ENCODE measurements around the gene PLEKHF1. TPM values are rescaled to one million over a fixed set of nuclear protein-coding genes. Genes with fewer than 3 reads are reported as not detected.

The PLEKHF1 gene
- total and polyA plus RNA-seq, 12 donors = 0.62 to 23.1 (median 6.9) TPM

DNA sequence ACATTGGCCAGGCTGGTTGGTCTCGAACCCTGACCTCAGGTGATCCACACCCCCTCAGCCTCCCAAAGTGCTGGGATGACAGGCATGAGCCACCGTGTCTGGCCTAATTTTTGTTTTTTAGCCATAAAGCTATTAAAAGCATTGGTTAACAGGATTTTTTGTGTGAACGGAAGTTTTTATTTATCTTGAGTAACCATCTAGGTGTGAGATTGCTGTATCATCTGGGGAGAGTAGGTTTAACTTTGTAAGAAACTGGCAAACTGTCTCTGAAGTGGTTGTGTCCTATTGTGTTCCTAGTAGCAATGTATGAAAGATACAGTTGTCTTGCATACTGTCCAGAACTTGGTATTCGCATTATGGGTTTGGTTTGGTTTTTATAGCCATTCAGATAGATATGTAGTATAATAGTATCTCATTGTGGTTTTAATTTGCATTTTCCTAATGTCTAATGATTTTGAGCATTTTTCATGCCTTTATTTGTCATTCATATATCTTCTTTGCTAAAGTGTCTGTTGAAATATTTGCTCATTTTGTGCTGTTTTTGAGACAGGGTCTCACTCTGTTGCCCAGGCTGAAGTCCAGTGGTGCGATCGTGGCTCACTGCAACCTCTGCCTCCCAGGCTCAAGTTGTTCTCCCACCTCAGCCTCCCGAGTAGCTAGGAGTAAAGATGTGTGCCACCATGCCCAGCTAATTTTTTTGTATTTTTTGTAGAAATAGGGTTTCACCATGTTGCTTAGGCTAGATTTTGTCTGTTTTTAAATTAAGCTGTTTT, 13.5 kb upstream of the PLEKHF1 start:
- peaks cover 24% of the 10 kb centered on the region for H3K27me3 ChIP-seq
- H3K36me3 ChIP-seq (replicated peaks in 1 of 2) = no peaks in the 10 kb centered on the region
- H3K4me3 ChIP-seq = no peak overlapping the region
- H3K9me3 ChIP-seq (replicated peaks in 1 of 3) = peaks cover 0 to 5% (median 0%) of the 10 kb centered on the region in 3 donors
- 81 to 88% (median 86%) methylated on average over 7 of the region's 7 CpGs for WGBS, 4 donors
- no peak for DNase-seq
- no peak overlapping the region for H3K27ac ChIP-seq
- TF ChIP-seq, protein P1, sequence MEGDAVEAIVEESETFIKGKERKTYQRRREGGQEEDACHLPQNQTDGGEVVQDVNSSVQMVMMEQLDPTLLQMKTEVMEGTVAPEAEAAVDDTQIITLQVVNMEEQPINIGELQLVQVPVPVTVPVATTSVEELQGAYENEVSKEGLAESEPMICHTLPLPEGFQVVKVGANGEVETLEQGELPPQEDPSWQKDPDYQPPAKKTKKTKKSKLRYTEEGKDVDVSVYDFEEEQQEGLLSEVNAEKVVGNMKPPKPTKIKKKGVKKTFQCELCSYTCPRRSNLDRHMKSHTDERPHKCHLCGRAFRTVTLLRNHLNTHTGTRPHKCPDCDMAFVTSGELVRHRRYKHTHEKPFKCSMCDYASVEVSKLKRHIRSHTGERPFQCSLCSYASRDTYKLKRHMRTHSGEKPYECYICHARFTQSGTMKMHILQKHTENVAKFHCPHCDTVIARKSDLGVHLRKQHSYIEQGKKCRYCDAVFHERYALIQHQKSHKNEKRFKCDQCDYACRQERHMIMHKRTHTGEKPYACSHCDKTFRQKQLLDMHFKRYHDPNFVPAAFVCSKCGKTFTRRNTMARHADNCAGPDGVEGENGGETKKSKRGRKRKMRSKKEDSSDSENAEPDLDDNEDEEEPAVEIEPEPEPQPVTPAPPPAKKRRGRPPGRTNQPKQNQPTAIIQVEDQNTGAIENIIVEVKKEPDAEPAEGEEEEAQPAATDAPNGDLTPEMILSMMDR (IDR thresholded peaks at IDR 0.05) = no peak
- no peak for TF ChIP-seq POLR2A (IDR thresholded peaks at IDR 0.05)
- no peaks in the 10 kb centered on the region for H3K4me1 ChIP-seq (replicated peaks in 1 of 2)
- intact Hi-C loops (cut with DNase I) = no loop called here

DNA sequence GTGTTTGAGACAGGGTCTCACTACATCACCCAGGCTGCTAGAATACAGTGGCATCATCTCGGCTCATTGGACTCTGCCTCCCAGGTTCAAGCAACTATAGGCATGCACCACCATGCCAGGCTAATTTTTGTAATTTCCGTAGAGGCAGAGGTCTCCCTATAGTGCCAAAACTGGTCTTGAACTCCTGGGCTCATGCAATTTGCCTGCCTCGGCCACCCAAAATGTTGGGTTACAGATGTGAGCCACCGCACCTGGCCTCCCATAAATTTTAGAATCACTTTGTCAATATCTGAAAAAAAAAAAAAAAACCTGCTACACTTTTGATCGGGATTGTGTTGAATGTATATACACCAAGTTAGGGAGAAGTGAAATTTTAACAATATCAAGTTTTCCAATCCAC, 11.9 kb upstream of the PLEKHF1 start:
- WGBS, 4 donors = 62 to 81% (median 78%) methylated on average over 4 to 5 of the region's 5 CpGs
- Histone ChIP-seq H3K27me3 (peaks cover 24% of the 10 kb centered on the region), H3K27ac (no peak overlapping the region), H3K9me3 (replicated peaks in 1 of 3) (peaks cover 0 to 5% (median 0%) of the 10 kb centered on the region in 3 donors), H3K4me3 (no peak overlapping the region), H3K36me3 (replicated peaks in 1 of 2) (no peaks in the 10 kb centered on the region), H3K4me1 (replicated peaks in 1 of 2) (no peaks in the 10 kb centered on the region)
- no peak for DNase-seq
- intact Hi-C loops (cut with DNase I) = no loop called here
- no peak for TF ChIP-seq POLR2A (IDR thresholded peaks at IDR 0.05)
- TF ChIP-seq, protein P1 (IDR thresholded peaks at IDR 0.05) = no peak

DNA sequence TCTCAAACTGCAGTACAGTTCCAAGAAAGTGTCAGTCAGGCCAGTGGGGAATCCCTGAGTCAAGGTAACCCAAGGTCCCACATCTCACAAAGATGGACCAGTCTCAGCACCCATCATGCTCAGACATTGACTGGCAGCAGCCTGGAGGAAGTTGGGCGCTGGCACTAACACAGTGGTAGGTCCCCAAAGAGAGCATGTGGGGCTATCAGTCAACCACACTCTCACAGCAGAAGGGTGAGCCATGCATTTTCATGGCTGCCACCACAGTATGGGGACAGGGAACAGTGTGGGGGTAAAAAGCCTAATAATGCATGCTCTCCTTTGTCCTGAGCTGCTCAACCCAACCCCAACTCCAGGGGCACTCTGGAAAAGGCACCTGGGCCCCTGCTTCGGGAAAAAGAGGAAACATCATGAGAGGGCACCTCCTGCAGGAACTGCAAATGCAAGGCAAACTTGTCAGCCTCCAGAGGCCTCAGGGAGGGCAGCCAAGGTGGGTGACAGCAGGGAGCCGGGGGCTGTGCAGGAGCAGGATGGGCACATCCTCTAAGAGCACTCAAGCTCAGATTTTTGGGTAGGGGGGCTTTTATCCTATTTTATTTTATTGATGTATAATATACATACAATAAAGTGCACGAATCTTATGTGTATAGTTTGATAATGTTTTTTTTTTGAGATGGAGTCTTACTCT, 9.5 kb upstream of the PLEKHF1 start:
- peaks cover 24% of the 10 kb centered on the region for H3K27me3 ChIP-seq
- peaks cover 0 to 5% (median 0%) of the 10 kb centered on the region in 3 donors for H3K9me3 ChIP-seq (replicated peaks in 1 of 3)
- no peak for TF ChIP-seq POLR2A (IDR thresholded peaks at IDR 0.05)
- TF ChIP-seq, protein P1 (IDR thresholded peaks at IDR 0.05) = no peak
- no peak overlapping the region for H3K4me3 ChIP-seq
- H3K36me3 ChIP-seq (replicated peaks in 1 of 2) = no peaks in the 10 kb centered on the region
- intact Hi-C loops (cut with DNase I) = no loop called here
- H3K4me1 ChIP-seq (replicated peaks in 1 of 2) = no peaks in the 10 kb centered on the region
- no peak overlapping the region for H3K27ac ChIP-seq
- WGBS, 4 donors = 54 to 70% (median 61%) methylated on average over 3 to 4 of the region's 4 CpGs
- DNase-seq = no peak

DNA sequence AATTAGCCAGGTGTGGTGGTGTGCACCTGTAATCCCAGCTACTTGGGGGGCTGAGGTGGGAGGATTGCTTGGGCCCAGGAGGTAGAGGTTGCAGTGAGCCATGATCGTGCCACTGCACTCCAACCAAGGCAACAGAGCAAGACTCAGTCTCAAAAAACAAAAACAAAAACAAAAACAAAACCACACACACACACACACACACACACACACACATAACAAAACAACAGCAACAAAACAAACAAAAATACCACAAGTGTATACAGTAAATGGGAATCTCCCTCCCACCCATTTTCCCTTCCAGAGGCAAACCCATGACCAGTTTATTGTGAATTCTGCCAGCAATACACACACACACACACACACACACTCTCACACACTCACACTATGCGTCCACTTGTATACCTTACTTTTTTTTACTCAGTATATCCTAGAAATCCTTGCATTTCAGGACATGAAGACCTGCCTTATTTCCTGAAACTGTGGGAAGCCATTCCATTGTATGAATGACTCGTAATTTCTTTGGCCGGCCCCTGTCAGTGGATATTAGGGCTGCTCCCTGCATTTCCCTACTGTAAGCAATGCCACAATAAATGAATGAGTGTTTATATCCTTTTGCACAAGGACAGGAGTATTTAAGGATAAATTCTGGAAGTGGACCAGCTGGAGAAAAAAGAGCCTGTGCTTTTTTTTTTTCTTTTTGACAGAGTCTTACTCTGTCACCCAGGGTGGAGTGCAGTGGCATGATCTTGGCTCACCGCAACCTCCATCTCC, 6.9 kb upstream of the PLEKHF1 start:
- Histone ChIP-seq H3K4me3 (no peak overlapping the region), H3K9me3 (replicated peaks in 1 of 3) (peaks cover 0 to 5% (median 0%) of the 10 kb centered on the region in 3 donors), H3K27ac (no peak overlapping the region), H3K27me3 (peaks cover 8% of the 10 kb centered on the region), H3K36me3 (replicated peaks in 1 of 2) (no peaks in the 10 kb centered on the region), H3K4me1 (replicated peaks in 1 of 2) (peaks cover 5 to 16% of the 10 kb centered on the region in 2 donors)
- DNase-seq = no peak
- WGBS, 4 donors = 70 to 80% (median 76%) methylated on average over 5 of the region's 5 CpGs
- TF ChIP-seq, protein P1 (IDR thresholded peaks at IDR 0.05) = no peak
- intact Hi-C loops (cut with DNase I) = no loop called here
